Brain microvascular endothelial cell (primary cell): ENCODE measurements around the gene SLC2A6.

Experiments used
- DNase-seq: peaks from one replicate; pipeline ENCODE4 v3.0.0-alpha.2; 2020
- H3K27ac ChIP-seq: fragments of 250-450 bp; sonication (Bioruptor Pico); 2 replicates; pipeline ENCODE4 v1.5.1; 2020; ENCODE audit warnings: mild to moderate bottlenecking, moderate library complexity
- H3K27me3 ChIP-seq: fragments of 250-450 bp; sonication (Bioruptor Pico); replicated peaks from 2 replicates; pipeline ENCODE4 v1.5.1; 2020; ENCODE audit warnings: mild to moderate bottlenecking
- H3K36me3 ChIP-seq: fragments of 250-450 bp; sonication (Bioruptor Pico); replicated peaks from 2 replicates; pipeline ENCODE4 v1.5.1; 2020; ENCODE audit warnings: mild to moderate bottlenecking
- H3K4me3 ChIP-seq: 2 replicates; pipeline ENCODE4 v1.5.1; 2011; ENCODE audit warnings: low read depth, mild to moderate bottlenecking, control low read depth, low read length, moderate library complexity
- CTCF ChIP-seq: IDR thresholded peaks from 2 replicates; pipeline ENCODE4 v1.5.1; 2011; ENCODE audit warnings: low read depth, mild to moderate bottlenecking, moderate library complexity, low read length, control low read depth, inconsistent platforms; ENCODE audit errors: missing control alignments
- in situ Hi-C: cut with HindIII; loops from 2 replicates; pipeline ENCODE4 v1.10.0; 2017; ENCODE audit warnings: low sequenced_read_pairs, low pct_ligation_motif_present

The SLC2A6 gene

DNA sequence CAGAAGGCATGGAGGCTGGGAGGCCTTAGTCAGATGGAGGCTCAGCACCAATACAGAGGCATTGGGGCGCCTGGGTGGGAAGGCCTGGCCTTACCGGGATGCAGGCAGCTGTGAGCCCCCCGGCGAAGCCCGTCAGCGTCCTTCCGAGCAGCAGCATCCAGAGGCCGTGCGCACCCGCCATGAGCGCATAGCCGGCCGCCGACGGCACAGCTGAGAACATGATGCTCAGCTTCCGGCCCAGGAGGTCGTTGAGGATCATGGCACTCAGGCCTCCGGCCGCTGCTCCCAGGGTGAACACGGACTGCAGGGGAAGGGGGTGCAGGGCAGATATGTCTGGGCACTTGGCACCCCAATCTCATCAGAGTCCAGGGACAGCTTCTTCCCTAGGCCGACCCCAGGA is 2.0 kb downstream of the SLC2A6 start:
- no peaks in the 10 kb centered on the region for H3K27me3 ChIP-seq
- no peak for DNase-seq
- TF ChIP-seq CTCF, result no peak
- H3K27ac ChIP-seq, result no peak overlapping the region
- in situ Hi-C loops, result no loop called here
- H3K4me3 ChIP-seq, result no peak overlapping the region
- H3K36me3 ChIP-seq, result peaks cover 51% of the 10 kb centered on the region

- no peak for DNase-seq
- Histone ChIP-seq H3K36me3 (peaks cover 57% of the 10 kb centered on the region), H3K4me3 (no peak overlapping the region), H3K27me3 (no peaks in the 10 kb centered on the region), H3K27ac (no peak overlapping the region)
- in situ Hi-C loops, result no loop called here
- no peak for TF ChIP-seq CTCF
Measured at GRCh38 chr9:133476036-133476931, 2.6 kb downstream of the SLC2A6 start.

DNA sequence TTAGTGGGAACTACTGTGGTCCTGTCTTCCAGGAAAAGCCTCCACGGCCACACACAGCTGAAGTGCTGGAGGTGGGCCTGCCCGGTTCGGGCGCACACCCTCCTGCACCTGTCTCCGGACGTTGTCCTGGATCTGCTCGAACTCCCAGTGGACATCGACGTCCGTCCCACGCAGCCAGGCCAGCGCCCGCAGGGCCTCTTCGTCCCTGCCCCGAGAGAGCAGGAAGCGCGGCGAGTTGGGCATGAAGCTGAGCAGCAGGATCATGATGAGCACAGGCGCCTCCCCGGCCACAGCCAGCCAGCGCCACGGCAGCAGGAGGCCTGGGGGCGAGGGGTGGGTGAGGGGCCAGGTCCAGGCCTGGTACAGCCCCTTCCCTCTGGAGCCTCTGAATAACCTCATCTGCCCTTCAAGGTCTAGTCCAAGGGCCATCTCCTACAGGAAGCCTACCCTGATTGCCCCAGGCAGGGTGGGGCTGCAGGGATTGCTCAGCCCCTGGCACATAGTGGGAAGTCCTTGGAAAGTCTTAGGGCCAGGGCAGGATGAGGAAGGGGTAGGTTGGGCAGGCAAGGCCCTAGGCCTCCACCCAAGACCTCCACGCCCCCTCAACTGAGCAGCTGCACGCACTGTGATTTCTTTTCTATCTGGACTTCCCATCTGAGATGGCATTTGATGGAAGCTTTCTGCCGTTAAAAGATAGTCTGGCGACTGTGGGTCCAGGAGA is 3.4 kb downstream of the SLC2A6 start:
- Histone ChIP-seq H3K27me3 (no peaks in the 10 kb centered on the region), H3K36me3 (peaks cover 57% of the 10 kb centered on the region), H3K27ac (no peak overlapping the region), H3K4me3 (no peak overlapping the region)
- TF ChIP-seq CTCF, result no peak
- DNase-seq, result no peak
- in situ Hi-C loops, result no loop called here

DNA sequence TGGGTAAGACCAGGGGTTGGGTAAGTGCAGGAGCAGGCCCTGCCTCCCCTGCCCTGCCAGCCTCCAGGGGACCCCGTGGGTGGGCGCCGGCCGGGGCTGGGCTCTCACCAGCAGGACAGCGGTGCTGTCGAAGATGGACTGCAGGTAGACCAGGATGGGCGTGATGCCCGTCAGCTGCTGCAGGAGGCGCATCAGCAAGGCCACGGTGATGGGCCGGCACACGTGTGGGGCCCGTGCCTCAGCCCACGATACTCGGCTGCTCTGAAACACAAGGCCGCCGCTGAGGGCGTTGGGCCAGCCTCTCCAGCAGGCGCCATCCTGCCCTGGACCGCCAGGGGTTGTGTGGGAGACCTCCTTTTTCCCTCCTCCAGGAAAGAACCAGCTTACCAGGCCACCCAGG is 4.0 kb downstream of the SLC2A6 start:
- TF ChIP-seq CTCF, result no peak
- H3K27ac ChIP-seq, result no peak overlapping the region
- no peak overlapping the region for H3K4me3 ChIP-seq
- in situ Hi-C loops, result no loop called here
- DNase-seq, result no peak
- no peaks in the 10 kb centered on the region for H3K27me3 ChIP-seq
- peaks cover 57% of the 10 kb centered on the region for H3K36me3 ChIP-seq

- no peaks in the 10 kb centered on the region for H3K27me3 ChIP-seq
- no peak for DNase-seq
- no peak overlapping the region for H3K4me3 ChIP-seq
- in situ Hi-C loops, result no loop called here
- H3K36me3 ChIP-seq, result peaks cover 57% of the 10 kb centered on the region
- H3K27ac ChIP-seq, result no peak overlapping the region
- no peak for TF ChIP-seq CTCF
Measured at GRCh38 chr9:133474215-133474614, 4.7 kb downstream of the SLC2A6 start.
